Body of pancreas (tissue), 4 donors: ENCODE results near the gene IL34.

Experiments used
- POLR2A ChIP-seq, 3 donors: fragments of 450-650 bp; IDR thresholded peaks; one replicate each; pipeline ENCODE4 v1.6.1; 2016; ENCODE audit warnings: antibody characterized with exemption in 3 of 3, mild to moderate bottlenecking in 2 of 3
- TF ChIP-seq, protein P1 (sequence below), 7 experiments: fragments of 450-650 bp in 4 of 7; fragments of 200-600 bp in 3 of 7; sonication (generic) in 3 of 7; IDR thresholded peaks; one replicate each; pipeline ENCODE4 v1.5.1; 2016 to 2019; ENCODE audit warnings: antibody characterized with exemption in 7 of 7

GRCh38 chr16:70686376-70687101 lies 40.2 kb downstream of the IL34 start:
- no peak for TF ChIP-seq POLR2A (IDR thresholded peaks at IDR 0.05)
- TF ChIP-seq, protein P1, sequence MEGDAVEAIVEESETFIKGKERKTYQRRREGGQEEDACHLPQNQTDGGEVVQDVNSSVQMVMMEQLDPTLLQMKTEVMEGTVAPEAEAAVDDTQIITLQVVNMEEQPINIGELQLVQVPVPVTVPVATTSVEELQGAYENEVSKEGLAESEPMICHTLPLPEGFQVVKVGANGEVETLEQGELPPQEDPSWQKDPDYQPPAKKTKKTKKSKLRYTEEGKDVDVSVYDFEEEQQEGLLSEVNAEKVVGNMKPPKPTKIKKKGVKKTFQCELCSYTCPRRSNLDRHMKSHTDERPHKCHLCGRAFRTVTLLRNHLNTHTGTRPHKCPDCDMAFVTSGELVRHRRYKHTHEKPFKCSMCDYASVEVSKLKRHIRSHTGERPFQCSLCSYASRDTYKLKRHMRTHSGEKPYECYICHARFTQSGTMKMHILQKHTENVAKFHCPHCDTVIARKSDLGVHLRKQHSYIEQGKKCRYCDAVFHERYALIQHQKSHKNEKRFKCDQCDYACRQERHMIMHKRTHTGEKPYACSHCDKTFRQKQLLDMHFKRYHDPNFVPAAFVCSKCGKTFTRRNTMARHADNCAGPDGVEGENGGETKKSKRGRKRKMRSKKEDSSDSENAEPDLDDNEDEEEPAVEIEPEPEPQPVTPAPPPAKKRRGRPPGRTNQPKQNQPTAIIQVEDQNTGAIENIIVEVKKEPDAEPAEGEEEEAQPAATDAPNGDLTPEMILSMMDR (IDR thresholded peaks at IDR 0.05), result peak in 1 of 7 experiments; percentile 4
